ENCODE data around the gene NEK11. TPM values are rescaled to one million over a fixed set of nuclear protein-coding genes. Genes with fewer than 3 reads are reported as not detected.
"Not testable (repeated sequence)": the region's sequence is repeated elsewhere in the genome, so short reads cannot be mapped to it uniquely, and the experiment has no call there.

Gene NEK11
- total RNA-seq, 1 experiment from 2014 or later = 10.5 TPM

GRCh38 chr3:131282967-131283366 is 256.3 kb downstream of the NEK11 start:
- no peaks in the 10 kb centered on the region for H3K9me3 ChIP-seq
- DNase-seq = no peak
- no peaks in the 10 kb centered on the region for H3K27me3 ChIP-seq
- no peak overlapping the region for H3K4me3 ChIP-seq
- no peaks in the 10 kb centered on the region for H3K36me3 ChIP-seq

- Histone ChIP-seq H3K4me3 (no peak overlapping the region), H3K27me3 (no peaks in the 10 kb centered on the region), H3K9me3 (no peaks in the 10 kb centered on the region), H3K36me3 (no peaks in the 10 kb centered on the region)
- DNase-seq = no peak
Measured at GRCh38 chr3:131283862-131284261, 257.2 kb downstream of the NEK11 start.

GRCh38 chr3:131284302-131284701 is 257.6 kb downstream of the NEK11 start:
- Histone ChIP-seq H3K36me3 (no peaks in the 10 kb centered on the region), H3K9me3 (no peaks in the 10 kb centered on the region), H3K4me3 (no peak overlapping the region), H3K27me3 (no peaks in the 10 kb centered on the region)
- no peak for DNase-seq

- H3K9me3 ChIP-seq = no peaks in the 10 kb centered on the region
- H3K27me3 ChIP-seq = no peaks in the 10 kb centered on the region
- no peaks in the 10 kb centered on the region for H3K36me3 ChIP-seq
- no peak overlapping the region for H3K4me3 ChIP-seq
- DNase-seq = no peak
Measured at GRCh38 chr3:131285456-131285855, 258.8 kb downstream of the NEK11 start.

GRCh38 chr3:131299836-131300235 is 273.2 kb downstream of the NEK11 start:
- 0 out of 2 replicates have a peak, but pooled peaks cover 2% of the 10 kb centered on the region for H3K27me3 ChIP-seq
- H3K36me3 ChIP-seq = no peaks in the 10 kb centered on the region
- no peak for DNase-seq
- no peaks in the 10 kb centered on the region for H3K9me3 ChIP-seq
- no peak overlapping the region for H3K4me3 ChIP-seq

GRCh38 chr3:131303848-131304247 is 277.2 kb downstream of the NEK11 start:
- H3K4me3 ChIP-seq = no peak overlapping the region
- no peak for DNase-seq
- H3K27me3 ChIP-seq = peaks cover 5% of the 10 kb centered on the region; the same call in 1 of the 2 replicates
- H3K36me3 ChIP-seq = no peaks in the 10 kb centered on the region
- H3K9me3 ChIP-seq = no peaks in the 10 kb centered on the region

- no peak for DNase-seq
- Histone ChIP-seq H3K27me3 (peaks cover 5% of the 10 kb centered on the region; the same call in 1 of the 2 replicates), H3K36me3 (no peaks in the 10 kb centered on the region), H3K4me3 (no peak overlapping the region), H3K9me3 (no peaks in the 10 kb centered on the region)
Measured at GRCh38 chr3:131304890-131305289, 278.2 kb downstream of the NEK11 start.

- Histone ChIP-seq H3K27me3 (peaks cover 12% of the 10 kb centered on the region; the same call in 1 of the 2 replicates), H3K36me3 (no peaks in the 10 kb centered on the region), H3K9me3 (no peaks in the 10 kb centered on the region), H3K4me3 (no peak overlapping the region)
- no peak for DNase-seq
Measured at GRCh38 chr3:131306242-131306641, 279.6 kb downstream of the NEK11 start.

- Histone ChIP-seq H3K36me3 (no peaks in the 10 kb centered on the region), H3K9me3 (no peaks in the 10 kb centered on the region), H3K4me3 (no peak overlapping the region), H3K27me3 (peaks cover 7% of the 10 kb centered on the region; the same call in 1 of the 2 replicates)
- no peak for DNase-seq
Measured at GRCh38 chr3:131314318-131314717, 287.6 kb downstream of the NEK11 start.

- Histone ChIP-seq H3K27me3 (peaks cover 7% of the 10 kb centered on the region; the same call in 1 of the 2 replicates), H3K9me3 (no peaks in the 10 kb centered on the region), H3K36me3 (no peaks in the 10 kb centered on the region), H3K4me3 (no peak overlapping the region)
- DNase-seq = no peak
Measured at GRCh38 chr3:131315162-131315561, 288.5 kb downstream of the NEK11 start.

- H3K36me3 ChIP-seq = no peaks in the 10 kb centered on the region
- H3K4me3 ChIP-seq = no peak overlapping the region
- H3K27me3 ChIP-seq = no peaks in the 10 kb centered on the region
- no peak for DNase-seq
- H3K9me3 ChIP-seq = no peaks in the 10 kb centered on the region
Measured at GRCh38 chr3:131317667-131318066, 291.0 kb downstream of the NEK11 start.

GRCh38 chr3:131323014-131323413 is 296.3 kb downstream of the NEK11 start:
- H3K36me3 ChIP-seq = no peaks in the 10 kb centered on the region
- no peaks in the 10 kb centered on the region for H3K27me3 ChIP-seq
- no peak for DNase-seq
- no peak overlapping the region for H3K4me3 ChIP-seq
- H3K9me3 ChIP-seq = no peaks in the 10 kb centered on the region

GRCh38 chr3:131323792-131324191 is 297.1 kb downstream of the NEK11 start:
- no peak for DNase-seq
- Histone ChIP-seq H3K27me3 (no peaks in the 10 kb centered on the region), H3K9me3 (no peaks in the 10 kb centered on the region), H3K4me3 (no peak overlapping the region), H3K36me3 (no peaks in the 10 kb centered on the region)

GRCh38 chr3:131324923-131325322 is 298.2 kb downstream of the NEK11 start:
- Histone ChIP-seq H3K4me3 (no peak overlapping the region), H3K27me3 (no peaks in the 10 kb centered on the region), H3K9me3 (no peaks in the 10 kb centered on the region), H3K36me3 (no peaks in the 10 kb centered on the region)
- DNase-seq = no peak

- no peak overlapping the region for H3K4me3 ChIP-seq
- H3K9me3 ChIP-seq = no peaks in the 10 kb centered on the region
- no peaks in the 10 kb centered on the region for H3K36me3 ChIP-seq
- H3K27me3 ChIP-seq = no peaks in the 10 kb centered on the region
- no peak for DNase-seq
Measured at GRCh38 chr3:131326307-131326706, 299.6 kb downstream of the NEK11 start.

GRCh38 chr3:131328721-131329120 is 302.0 kb downstream of the NEK11 start:
- no peak for DNase-seq
- H3K9me3 ChIP-seq = no peaks in the 10 kb centered on the region
- H3K4me3 ChIP-seq = no peak overlapping the region
- no peaks in the 10 kb centered on the region for H3K27me3 ChIP-seq
- H3K36me3 ChIP-seq = no peaks in the 10 kb centered on the region

- H3K9me3 ChIP-seq = no peaks in the 10 kb centered on the region
- H3K36me3 ChIP-seq = no peaks in the 10 kb centered on the region
- no peak overlapping the region for H3K4me3 ChIP-seq
- H3K27me3 ChIP-seq = no peaks in the 10 kb centered on the region
- no peak for DNase-seq
Measured at GRCh38 chr3:131329774-131330173, 303.1 kb downstream of the NEK11 start.

GRCh38 chr3:131331456-131332085 is 304.9 kb downstream of the NEK11 start:
- H3K36me3 ChIP-seq, H3K9me3 ChIP-seq, H3K4me3 ChIP-seq: not testable (repeated sequence)

More at GRCh38 chr3:131331456-131332085, 304.9 kb downstream of the NEK11 start:
- not testable (repeated sequence) for DNase-seq, H3K27me3 ChIP-seq

Data from MG63 (cell line).